ENCODE results near the gene CYB561. TPM values are rescaled to one million over a fixed set of nuclear protein-coding genes. Genes with fewer than 3 reads are reported as not detected.

The CYB561 gene
- total RNA-seq, 6 experiments from 2014 or later = 5.5 to 21.4 (median 15.9) TPM

GRCh38 chr17:63435681-63436522 is 10.2 kb downstream of the CYB561 start:
- Mint-ChIP-seq H3K27me3 (ENCODE audit: insufficient read depth) (peaks cover 29% of the 10 kb centered on the region), H3K4me3 (peak overlapping the region; percentile 50; the same call in 1 of the 2 replicates), H3K4me1 (ENCODE audit: low read depth) (peaks cover 53% of the 10 kb centered on the region), H3K36me3 (ENCODE audit: low read depth) (peaks cover 19% of the 10 kb centered on the region; the same call in 1 of the 2 replicates), H3K27ac (0 out of 2 replicates have a peak overlapping the region, but pooled peaks have one; percentile 40), H3K9me3 (no peaks in the 10 kb centered on the region)
- TF ChIP-seq CTCF (IDR thresholded peaks at IDR 0.05) = peak; percentile 28; the same call in 1 of the 2 replicates
- DNase-seq = no peak

DNA sequence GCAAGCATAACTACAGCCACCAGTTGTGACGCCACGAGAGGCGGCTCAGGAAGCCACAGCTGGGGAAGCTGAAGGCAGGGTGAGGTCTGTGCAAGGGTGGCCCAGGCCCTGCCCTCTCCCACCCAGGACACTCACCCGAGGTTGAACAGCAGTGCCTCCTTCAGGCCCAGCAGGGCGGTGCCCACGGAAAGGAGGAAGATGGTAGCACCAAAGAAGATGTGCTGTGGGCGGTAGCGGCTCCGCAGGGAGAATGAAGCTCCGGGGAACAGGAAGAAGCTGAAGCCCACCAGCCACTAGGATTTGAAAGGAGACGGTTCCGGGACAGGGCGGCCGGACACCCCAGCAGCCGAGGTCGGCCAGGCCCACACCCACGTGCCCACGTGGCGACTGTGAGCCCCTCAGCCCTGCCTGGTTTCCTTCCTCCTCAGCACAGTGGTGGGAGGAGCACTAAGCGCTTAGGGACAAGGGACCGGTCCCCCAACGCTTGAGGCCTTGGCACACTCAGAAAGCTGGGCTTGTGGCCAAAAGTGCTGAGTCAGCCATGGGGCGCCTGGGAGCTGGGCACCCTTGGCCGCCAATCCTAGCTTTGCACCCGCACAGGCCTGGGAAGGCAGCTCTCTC is 11.0 kb downstream of the CYB561 start:
- H3K4me3 Mint-ChIP-seq = peak overlapping the region; percentile 76; the same call in 1 of the 2 replicates
- TF ChIP-seq CTCF (IDR thresholded peaks at IDR 0.05) = peak; percentile 59; the same call in 1 of the 2 replicates
- peaks cover 54% of the 10 kb centered on the region for H3K4me1 Mint-ChIP-seq (ENCODE audit: low read depth)
- DNase-seq = peak; percentile 53
- peak overlapping the region; percentile 97; the same call in 1 of the 2 replicates for H3K27ac Mint-ChIP-seq
- H3K27me3 Mint-ChIP-seq (ENCODE audit: insufficient read depth) = peaks cover 25% of the 10 kb centered on the region
- H3K36me3 Mint-ChIP-seq (ENCODE audit: low read depth) = peaks cover 24% of the 10 kb centered on the region
- H3K9me3 Mint-ChIP-seq = no peaks in the 10 kb centered on the region

DNA sequence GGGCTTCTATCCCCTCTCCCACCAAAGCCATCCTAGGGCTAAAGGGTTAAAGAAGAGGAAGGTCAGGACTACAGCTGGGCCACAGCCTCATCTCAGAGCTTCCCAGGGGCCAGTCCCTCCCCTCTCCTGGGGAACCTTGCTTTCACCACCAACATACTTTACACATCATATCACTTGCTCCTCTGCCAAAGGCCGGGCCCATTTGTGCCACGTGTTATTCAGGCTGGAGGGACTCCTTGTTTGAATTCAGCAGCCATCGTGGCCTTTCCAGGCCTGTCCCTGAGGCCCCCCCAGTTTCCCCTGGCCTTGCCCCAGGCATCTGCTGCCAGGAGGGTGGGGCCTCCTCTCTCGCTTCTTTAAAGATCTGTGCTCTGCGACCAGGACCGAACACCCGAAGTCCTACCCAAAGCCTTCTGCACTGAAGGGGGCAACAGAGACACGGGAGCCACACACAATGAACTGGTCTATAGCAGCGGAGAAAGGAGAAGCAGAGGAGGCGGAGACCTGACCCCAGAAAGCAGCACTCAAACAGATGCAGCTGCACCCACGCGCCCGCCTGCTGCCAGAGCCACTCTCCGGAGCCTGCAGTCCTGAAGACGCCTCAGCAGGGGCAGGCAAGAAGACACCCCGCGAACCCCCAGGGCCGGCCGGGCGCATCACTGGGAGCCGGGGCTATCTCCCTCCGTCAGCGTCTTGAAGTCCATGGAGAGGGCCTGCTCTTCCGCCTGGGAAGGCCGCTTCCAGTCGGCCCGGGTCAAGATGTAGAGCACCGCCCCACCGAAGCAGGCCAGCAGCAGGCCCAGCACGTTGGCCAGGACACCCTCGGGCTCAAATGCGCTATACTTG is 12.1 kb downstream of the CYB561 start:
- Mint-ChIP-seq H3K36me3 (ENCODE audit: low read depth) (peaks cover 26% of the 10 kb centered on the region), H3K27ac (peak overlapping the region; percentile 97), H3K4me3 (peak overlapping the region; percentile 76), H3K27me3 (ENCODE audit: insufficient read depth) (peaks cover 25% of the 10 kb centered on the region), H3K9me3 (no peaks in the 10 kb centered on the region), H3K4me1 (ENCODE audit: low read depth) (peaks cover 47% of the 10 kb centered on the region)
- DNase-seq = peak; percentile 94
- TF ChIP-seq CTCF (IDR thresholded peaks at IDR 0.05) = peak; percentile 9; the same call in 1 of the 2 replicates

- Mint-ChIP-seq H3K36me3 (ENCODE audit: low read depth) (peaks cover 27% of the 10 kb centered on the region), H3K27ac (peak overlapping the region; percentile 97), H3K4me1 (ENCODE audit: low read depth) (peaks cover 48% of the 10 kb centered on the region), H3K4me3 (peak overlapping the region; percentile 76), H3K27me3 (ENCODE audit: insufficient read depth) (peaks cover 25% of the 10 kb centered on the region), H3K9me3 (no peaks in the 10 kb centered on the region)
- DNase-seq = peak; percentile 69
- TF ChIP-seq CTCF (IDR thresholded peaks at IDR 0.05) = no peak; the same call in 1 of the 2 replicates
These were observed 13.9 kb downstream of the CYB561 start for GRCh38 chr17:63431939-63432804.

All from HFFc6 (cell line).